ENCODE data around the gene APOL1.

Gene APOL1

DNA sequence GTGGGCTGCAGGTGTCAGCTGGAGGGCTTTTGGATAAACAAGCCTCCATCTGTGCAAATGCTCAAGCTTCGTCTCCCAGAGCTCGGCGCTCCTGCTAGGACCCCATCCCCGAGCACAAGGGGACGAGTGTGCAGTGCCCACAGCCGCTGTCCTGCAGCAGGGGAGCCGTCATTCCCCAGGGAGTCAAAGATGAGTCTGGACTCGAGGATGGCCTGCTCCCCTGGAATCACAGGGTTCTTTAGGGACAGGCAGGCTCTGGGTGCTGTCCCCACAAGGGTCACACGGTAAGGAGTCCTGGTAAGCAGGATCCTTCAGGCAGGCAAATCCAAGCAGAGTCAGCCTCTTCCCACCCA is 50.2 kb downstream of the APOL1 start:
- Histone ChIP-seq H3K27me3 (no peaks in the 10 kb centered on the region), H3K4me1 (ENCODE audit: control insufficient read depth in 1 of 2, insufficient read depth in 1 of 2, low read depth in 1 of 2, low read length in 1 of 2) (no peaks in the 10 kb centered on the region), H3K36me3 (peaks cover 100% of the 10 kb centered on the region), H3K27ac (peak overlapping the region; percentile 20), H3K4me3 (ENCODE audit: low read depth in 1 of 2, low read length in 1 of 2) (no peak overlapping the region), H3K9me3 (peaks cover 14% of the 10 kb centered on the region)
- TF ChIP-seq CTCF (IDR thresholded peaks at IDR 0.05) = no peak

GRCh38 chr22:36303874-36304273 is 50.9 kb downstream of the APOL1 start:
- Histone ChIP-seq H3K4me1 (ENCODE audit: control insufficient read depth in 1 of 2, insufficient read depth in 1 of 2, low read depth in 1 of 2, low read length in 1 of 2) (no peaks in the 10 kb centered on the region), H3K27me3 (no peaks in the 10 kb centered on the region), H3K4me3 (ENCODE audit: low read depth in 1 of 2, low read length in 1 of 2) (no peak overlapping the region), H3K27ac (peak overlapping the region; percentile 27), H3K36me3 (peaks cover 100% of the 10 kb centered on the region), H3K9me3 (peaks cover 14% of the 10 kb centered on the region)
- TF ChIP-seq CTCF (IDR thresholded peaks at IDR 0.05) = no peak

DNA sequence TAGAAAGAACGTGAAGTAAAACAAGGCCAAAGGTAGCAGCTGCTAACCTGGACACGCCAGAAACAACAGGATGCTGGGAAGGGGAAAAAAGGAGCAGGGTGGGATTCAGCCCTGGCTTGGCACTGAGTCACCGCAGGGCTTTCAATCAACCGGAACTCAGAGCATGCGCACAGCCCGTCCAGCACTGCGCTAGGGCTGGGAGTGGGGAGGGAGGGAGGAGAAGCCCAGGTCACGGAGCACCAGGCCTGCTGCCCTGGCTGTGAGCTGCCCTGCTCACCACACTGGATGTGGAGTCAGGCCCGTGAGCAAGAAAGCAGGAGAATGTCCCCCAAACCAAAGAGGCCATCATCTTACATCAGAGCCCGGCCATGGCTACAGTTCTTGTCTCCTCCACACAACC is 51.5 kb downstream of the APOL1 start:
- H3K27me3 ChIP-seq = no peaks in the 10 kb centered on the region
- peaks cover 14% of the 10 kb centered on the region for H3K9me3 ChIP-seq
- peak overlapping the region; percentile 27 for H3K27ac ChIP-seq
- H3K36me3 ChIP-seq = peaks cover 100% of the 10 kb centered on the region
- no peak for TF ChIP-seq CTCF (IDR thresholded peaks at IDR 0.05)
- H3K4me1 ChIP-seq (ENCODE audit: control insufficient read depth in 1 of 2, insufficient read depth in 1 of 2, low read depth in 1 of 2, low read length in 1 of 2) = no peaks in the 10 kb centered on the region
- no peak overlapping the region for H3K4me3 ChIP-seq (ENCODE audit: low read depth in 1 of 2, low read length in 1 of 2)

DNA sequence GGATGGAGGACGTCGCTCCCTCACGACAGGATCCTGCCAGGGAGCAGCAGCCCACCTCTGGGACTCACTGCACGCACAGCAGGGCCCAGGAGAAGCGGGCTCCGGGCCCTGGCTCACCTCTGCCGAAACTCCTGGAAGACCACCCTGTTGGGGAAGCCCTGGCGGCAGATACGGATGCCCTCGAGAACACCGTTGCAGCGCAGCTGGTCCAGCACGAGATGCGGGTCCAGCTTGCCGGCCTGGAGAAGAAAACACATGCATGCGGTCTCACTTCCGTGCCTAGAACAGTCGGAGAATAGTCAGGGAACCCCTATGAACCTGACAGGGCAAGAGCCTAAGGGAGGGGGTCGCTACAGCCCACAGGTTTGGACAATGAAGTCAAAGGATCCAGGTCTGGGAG is 52.9 kb downstream of the APOL1 start:
- Histone ChIP-seq H3K4me1 (ENCODE audit: control insufficient read depth in 1 of 2, insufficient read depth in 1 of 2, low read depth in 1 of 2, low read length in 1 of 2) (no peaks in the 10 kb centered on the region), H3K4me3 (ENCODE audit: low read depth in 1 of 2, low read length in 1 of 2) (no peak overlapping the region), H3K36me3 (peaks cover 100% of the 10 kb centered on the region), H3K27ac (peak overlapping the region; percentile 14), H3K9me3 (peaks cover 14% of the 10 kb centered on the region), H3K27me3 (no peaks in the 10 kb centered on the region)
- no peak for TF ChIP-seq CTCF (IDR thresholded peaks at IDR 0.05)

GRCh38 chr22:36306227-36306626 is 53.3 kb downstream of the APOL1 start:
- Histone ChIP-seq H3K4me3 (ENCODE audit: low read depth in 1 of 2, low read length in 1 of 2) (no peak overlapping the region), H3K27ac (peak overlapping the region; percentile 14), H3K4me1 (ENCODE audit: control insufficient read depth in 1 of 2, insufficient read depth in 1 of 2, low read depth in 1 of 2, low read length in 1 of 2) (no peaks in the 10 kb centered on the region), H3K27me3 (no peaks in the 10 kb centered on the region), H3K9me3 (peaks cover 14% of the 10 kb centered on the region), H3K36me3 (peaks cover 100% of the 10 kb centered on the region)
- TF ChIP-seq CTCF (IDR thresholded peaks at IDR 0.05) = no peak

- no peak for TF ChIP-seq CTCF (IDR thresholded peaks at IDR 0.05)
- Histone ChIP-seq H3K27ac (no peak overlapping the region), H3K36me3 (peaks cover 100% of the 10 kb centered on the region), H3K27me3 (no peaks in the 10 kb centered on the region), H3K9me3 (peaks cover 7% of the 10 kb centered on the region), H3K4me1 (ENCODE audit: control insufficient read depth in 1 of 2, insufficient read depth in 1 of 2, low read depth in 1 of 2, low read length in 1 of 2) (no peaks in the 10 kb centered on the region), H3K4me3 (ENCODE audit: low read depth in 1 of 2, low read length in 1 of 2) (no peak overlapping the region)
Measured at GRCh38 chr22:36308880-36309279, 55.9 kb downstream of the APOL1 start.

Measured in neutrophil (primary cell).